Stimulated activated naive CD8-positive, alpha-beta T cell treated with anti-CD3 and anti-CD28 coated beads, Interleukin-15, Interleukin-2, amounts not matched to agents 100 ng/mL and 50 ng/mL, for 24 hours (primary cell): ENCODE data around the gene ISCU.
A peak's percentile ranks its signal among the peaks of the same experiment; 100 is the strongest.
"Not testable (repeated sequence)": the region's sequence is repeated elsewhere in the genome, so short reads cannot be mapped to it uniquely, and the experiment has no call there.

Experiments
- H3K27ac Mint-ChIP-seq: one replicate; pipeline ENCODE4 v1.8.0; 2021; ENCODE audit warnings: mild to moderate bottlenecking, mixed read lengths
- H3K27me3 Mint-ChIP-seq: one replicate; pipeline ENCODE4 v1.8.0; 2021; ENCODE audit warnings: mixed read lengths
- H3K36me3 Mint-ChIP-seq: one replicate; pipeline ENCODE4 v1.8.0; 2021; ENCODE audit warnings: low read depth, mixed read lengths
- H3K4me1 Mint-ChIP-seq: one replicate; pipeline ENCODE4 v1.8.0; 2021; ENCODE audit warnings: low read depth, mixed read lengths
- H3K4me3 Mint-ChIP-seq: one replicate; pipeline ENCODE4 v1.8.0; 2021; ENCODE audit warnings: mild to moderate bottlenecking, mixed read lengths
- H3K9me3 Mint-ChIP-seq: one replicate; pipeline ENCODE4 v1.8.0; 2021; ENCODE audit warnings: mixed read lengths

The ISCU gene

GRCh38 chr12:108585864-108586263, 23.5 kb downstream of the ISCU start:
- Mint-ChIP-seq H3K4me3 (no peak overlapping the region), H3K27me3 (no peaks in the 10 kb centered on the region), H3K4me1 (no peaks in the 10 kb centered on the region), H3K36me3 (no peaks in the 10 kb centered on the region), H3K27ac (no peak overlapping the region), H3K9me3 (no peaks in the 10 kb centered on the region)

DNA sequence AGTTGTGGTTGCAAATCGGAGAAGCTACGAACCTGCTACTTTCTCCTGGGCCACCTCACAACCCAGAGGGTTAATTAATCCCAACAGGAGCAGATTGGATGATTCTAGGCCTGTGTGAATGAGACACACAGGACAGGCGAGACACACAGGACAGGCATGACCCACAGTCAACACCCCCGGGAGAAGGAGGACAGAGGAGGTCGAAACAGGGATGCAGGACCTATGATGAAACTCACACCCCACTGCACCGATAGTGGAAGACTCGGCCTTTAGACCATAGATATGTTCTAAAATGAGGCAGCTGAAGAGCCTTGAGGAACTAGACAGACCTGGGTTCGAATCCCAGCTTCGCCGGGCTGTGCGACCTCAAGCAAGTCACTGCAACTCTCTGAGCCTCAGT, 23.9 kb downstream of the ISCU start:
- no peak overlapping the region for H3K27ac Mint-ChIP-seq
- H3K36me3 Mint-ChIP-seq: no peaks in the 10 kb centered on the region
- no peak overlapping the region for H3K4me3 Mint-ChIP-seq
- H3K4me1 Mint-ChIP-seq: no peaks in the 10 kb centered on the region
- no peaks in the 10 kb centered on the region for H3K27me3 Mint-ChIP-seq
- H3K9me3 Mint-ChIP-seq: no peaks in the 10 kb centered on the region

GRCh38 chr12:108587826-108588225, 25.4 kb downstream of the ISCU start:
- Mint-ChIP-seq H3K4me1 (no peaks in the 10 kb centered on the region), H3K4me3 (no peak overlapping the region), H3K36me3 (no peaks in the 10 kb centered on the region), H3K9me3 (no peaks in the 10 kb centered on the region), H3K27me3 (no peaks in the 10 kb centered on the region), H3K27ac (no peak overlapping the region)

DNA sequence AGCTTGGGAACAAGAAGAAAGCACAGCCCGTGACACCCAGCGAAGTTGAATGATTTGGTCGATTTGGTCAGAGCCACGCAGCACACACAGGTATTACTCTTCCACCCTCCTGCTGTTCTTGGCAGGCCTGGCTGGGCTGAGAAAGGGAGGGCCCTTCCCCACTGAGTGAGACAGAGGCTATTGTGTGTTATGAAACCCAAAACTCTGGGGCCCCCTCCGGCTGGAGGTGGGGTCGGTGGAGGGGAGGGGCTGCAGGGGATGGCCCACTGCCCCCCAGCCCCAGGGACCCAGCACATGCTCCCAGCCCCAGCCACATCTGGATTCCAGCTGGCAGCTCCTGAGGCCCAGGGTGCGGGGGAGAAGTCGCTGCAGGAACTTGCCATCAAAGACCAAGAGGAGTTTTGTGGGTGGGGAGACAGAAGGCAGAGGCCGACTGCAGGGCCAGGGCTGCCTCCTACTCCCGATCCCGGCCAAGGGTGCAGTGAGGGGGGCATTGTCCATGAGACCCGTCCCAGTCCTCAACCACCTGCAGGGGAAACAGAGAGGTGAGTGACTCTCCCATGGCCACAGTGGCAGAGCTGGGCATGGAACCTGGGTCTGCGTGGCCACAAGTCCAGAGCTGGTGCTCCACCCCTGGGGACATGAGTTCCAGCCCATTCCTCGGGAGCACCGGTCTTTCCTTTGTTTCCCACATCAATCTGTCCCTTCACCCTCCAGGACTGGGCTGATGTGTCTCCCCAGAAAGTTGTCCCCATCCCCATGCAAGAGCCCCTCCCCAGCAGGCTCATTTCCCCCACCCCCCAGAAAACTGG, 26.8 kb downstream of the ISCU start:
- no peak overlapping the region for H3K27ac Mint-ChIP-seq
- H3K9me3 Mint-ChIP-seq: no peaks in the 10 kb centered on the region
- no peak overlapping the region for H3K4me3 Mint-ChIP-seq
- no peaks in the 10 kb centered on the region for H3K27me3 Mint-ChIP-seq
- no peaks in the 10 kb centered on the region for H3K4me1 Mint-ChIP-seq
- H3K36me3 Mint-ChIP-seq: no peaks in the 10 kb centered on the region

GRCh38 chr12:108589840-108590229, 27.4 kb downstream of the ISCU start:
- H3K4me1 Mint-ChIP-seq: no peaks in the 10 kb centered on the region
- no peak overlapping the region for H3K27ac Mint-ChIP-seq

GRCh38 chr12:108590463-108590862, 28.1 kb downstream of the ISCU start:
- not testable (repeated sequence) for H3K27me3 Mint-ChIP-seq, H3K9me3 Mint-ChIP-seq, H3K4me1 Mint-ChIP-seq, H3K27ac Mint-ChIP-seq, H3K4me3 Mint-ChIP-seq, H3K36me3 Mint-ChIP-seq

More at GRCh38 chr12:108589840-108590229, 27.4 kb downstream of the ISCU start:
- Mint-ChIP-seq H3K36me3 (no peaks in the 10 kb centered on the region), H3K27me3 (no peaks in the 10 kb centered on the region), H3K4me3 (no peak overlapping the region), H3K9me3 (no peaks in the 10 kb centered on the region)

GRCh38 chr12:108591267-108591980, 29.0 kb downstream of the ISCU start:
- no peak overlapping the region for H3K27ac Mint-ChIP-seq
- H3K36me3 Mint-ChIP-seq: no peaks in the 10 kb centered on the region
- no peaks in the 10 kb centered on the region for H3K9me3 Mint-ChIP-seq
- H3K27me3 Mint-ChIP-seq: no peaks in the 10 kb centered on the region
- H3K4me1 Mint-ChIP-seq: no peaks in the 10 kb centered on the region
- no peak overlapping the region for H3K4me3 Mint-ChIP-seq

DNA sequence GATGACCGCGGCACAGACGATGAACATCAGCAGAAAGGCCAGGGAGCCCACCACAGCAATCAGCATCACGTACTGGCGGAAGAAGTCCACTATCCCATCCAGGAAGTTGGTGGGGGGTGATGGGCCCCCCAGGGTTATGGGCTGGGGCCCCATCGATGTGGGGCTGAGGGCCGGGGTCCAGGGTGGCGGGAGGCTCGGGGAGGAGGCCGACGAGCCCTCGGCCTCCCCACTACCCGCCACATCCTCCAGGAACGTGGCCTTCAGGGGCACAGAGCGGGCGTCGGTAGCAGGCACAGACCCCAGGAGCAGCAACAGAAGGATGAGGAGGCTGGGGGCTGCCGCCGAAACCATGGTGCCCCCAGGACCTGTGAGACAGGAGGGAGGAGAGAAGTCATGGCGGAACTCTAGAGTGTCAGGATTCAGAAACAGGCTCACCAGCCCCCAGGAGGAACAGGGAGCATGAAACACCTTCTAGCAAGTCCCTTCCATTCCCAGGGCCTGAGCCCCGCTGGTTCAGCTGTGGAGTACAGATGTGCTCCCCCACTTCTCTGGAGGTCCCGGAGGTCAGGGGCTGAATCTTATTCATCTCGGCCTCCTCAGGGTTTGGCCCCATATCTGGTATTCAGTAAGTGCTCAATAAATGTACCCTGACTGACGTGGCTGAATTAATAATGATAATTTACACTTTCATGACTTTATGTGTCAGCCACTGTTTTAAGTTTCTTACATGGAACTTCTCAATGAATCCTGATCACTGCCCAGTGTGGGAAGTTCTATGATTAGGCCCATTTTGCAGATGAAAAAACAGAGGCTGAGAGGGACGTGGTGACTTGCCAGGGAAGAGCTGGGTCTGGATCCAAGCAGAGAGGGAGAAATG, 29.9 kb downstream of the ISCU start:
- Mint-ChIP-seq H3K9me3 (no peaks in the 10 kb centered on the region), H3K4me3 (no peak overlapping the region), H3K27ac (no peak overlapping the region), H3K4me1 (no peaks in the 10 kb centered on the region), H3K36me3 (no peaks in the 10 kb centered on the region), H3K27me3 (no peaks in the 10 kb centered on the region)

- Mint-ChIP-seq H3K27me3 (peaks cover 4% of the 10 kb centered on the region), H3K27ac (peak overlapping the region; percentile 10), H3K4me3 (no peak overlapping the region), H3K9me3 (no peaks in the 10 kb centered on the region), H3K36me3 (no peaks in the 10 kb centered on the region), H3K4me1 (no peaks in the 10 kb centered on the region)
These were observed 32.0 kb downstream of the ISCU start for GRCh38 chr12:108594323-108594903.

- Mint-ChIP-seq H3K27me3 (peaks cover 4% of the 10 kb centered on the region), H3K4me3 (no peak overlapping the region), H3K36me3 (no peaks in the 10 kb centered on the region), H3K9me3 (no peaks in the 10 kb centered on the region), H3K27ac (no peak overlapping the region), H3K4me1 (no peaks in the 10 kb centered on the region)
These were observed 32.7 kb downstream of the ISCU start for GRCh38 chr12:108594960-108595710.

DNA sequence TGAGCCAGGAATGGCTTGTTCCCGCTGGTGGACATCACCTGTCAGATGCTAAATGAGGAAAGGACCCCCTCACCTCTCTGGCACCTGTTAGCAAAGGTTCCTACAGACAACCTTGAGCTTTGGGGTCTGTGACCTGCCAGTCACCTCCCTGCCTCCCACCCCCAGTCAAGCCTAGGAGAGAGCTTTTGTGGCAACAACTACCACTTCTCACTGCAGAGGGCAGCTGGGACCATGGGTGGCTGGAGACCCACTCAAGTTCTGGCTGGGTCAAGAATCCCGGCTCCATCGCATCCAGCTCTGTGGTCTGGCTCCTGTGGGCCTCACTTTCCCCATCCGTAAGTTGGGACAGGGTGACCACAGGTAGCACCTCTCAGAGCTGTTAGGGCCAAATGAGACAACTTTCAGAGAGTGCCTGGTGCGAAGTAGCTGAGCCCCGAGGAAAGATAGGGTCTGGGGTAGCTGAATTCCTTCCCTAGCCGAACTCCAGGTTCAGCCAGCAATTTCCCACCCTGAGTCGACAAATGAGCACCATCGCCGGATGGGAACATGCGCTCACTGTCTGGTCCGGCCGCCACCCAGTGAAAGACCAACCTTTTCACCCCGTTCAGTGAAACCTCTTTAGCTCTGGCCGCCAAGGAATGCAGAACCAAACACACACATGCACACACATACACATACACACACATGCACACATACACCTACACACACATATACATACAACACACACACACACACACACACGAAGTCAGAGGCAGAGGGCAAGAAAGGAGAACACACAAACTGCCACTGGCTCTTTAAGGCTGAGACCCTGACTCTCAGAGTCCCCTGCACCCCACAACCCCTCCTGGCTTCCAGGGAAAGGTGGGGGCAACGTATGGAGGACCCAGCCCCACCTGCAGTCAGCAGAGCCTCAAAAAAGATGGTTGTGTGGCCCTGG, 33.6 kb downstream of the ISCU start:
- Mint-ChIP-seq H3K27me3 (peaks cover 4% of the 10 kb centered on the region), H3K9me3 (no peaks in the 10 kb centered on the region), H3K27ac (no peak overlapping the region), H3K36me3 (no peaks in the 10 kb centered on the region), H3K4me3 (no peak overlapping the region), H3K4me1 (no peaks in the 10 kb centered on the region)

DNA sequence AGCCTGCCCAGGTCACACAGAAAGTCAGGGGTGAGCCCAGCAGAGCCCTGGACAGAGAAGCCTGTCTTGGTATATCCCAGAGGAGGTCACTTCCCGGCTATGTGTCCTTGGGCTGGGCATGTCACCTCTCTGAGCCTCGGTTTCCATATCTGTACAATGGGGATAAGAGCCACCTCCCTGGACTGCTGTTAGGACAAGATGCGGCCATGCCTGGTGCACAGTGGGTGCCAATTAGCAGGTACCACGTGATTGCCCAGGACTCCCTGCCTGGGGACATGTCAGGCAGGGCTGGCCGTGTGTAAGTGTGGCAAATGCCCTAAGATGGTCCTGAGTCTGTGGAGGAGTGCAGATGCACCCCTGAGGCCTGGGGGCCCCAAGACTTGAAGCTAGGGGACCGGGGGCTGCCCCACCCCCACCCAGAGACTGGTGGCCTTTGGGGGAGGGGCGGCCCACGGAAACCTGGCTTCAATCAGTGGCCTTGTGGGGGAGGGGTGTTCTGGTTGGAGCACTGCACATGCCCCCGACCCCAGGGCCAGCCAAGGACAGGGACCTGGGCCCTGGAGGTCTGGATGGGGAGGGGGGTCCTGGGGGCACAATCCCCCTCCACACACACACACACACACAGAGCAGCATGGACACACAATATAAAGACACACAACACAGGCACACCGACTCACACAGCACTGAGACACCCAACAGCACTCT, 34.6 kb downstream of the ISCU start:
- Mint-ChIP-seq H3K27me3 (peaks cover 4% of the 10 kb centered on the region), H3K9me3 (no peaks in the 10 kb centered on the region), H3K4me1 (no peaks in the 10 kb centered on the region)

More for the DNA sequence above, 34.6 kb downstream of the ISCU start:
- H3K27ac Mint-ChIP-seq: no peak overlapping the region
- no peak overlapping the region for H3K4me3 Mint-ChIP-seq
- H3K36me3 Mint-ChIP-seq: no peaks in the 10 kb centered on the region
